Muscle layer of colon (tissue), 2 donors: ENCODE data around the gene TRAP1.
"Not testable (repeated sequence)": the region's sequence is repeated elsewhere in the genome, so short reads cannot be mapped to it uniquely, and the experiment has no call there.

Experiments
- H3K27ac ChIP-seq: one replicate; pipeline ENCODE4 v1.7.0; 2013; ENCODE audit warnings: low read depth, mild to moderate bottlenecking, low read length, moderate library complexity
- H3K27me3 ChIP-seq, 2 donors: one replicate each; pipeline ENCODE4 v1.7.0; 2013; ENCODE audit warnings: low read length in 2 of 2, mild to moderate bottlenecking in 2 of 2; ENCODE audit not compliant: insufficient read depth in 2 of 2, control insufficient read depth in 1 of 2
- H3K36me3 ChIP-seq: one replicate; pipeline ENCODE4 v1.7.0; 2013; ENCODE audit warnings: mild to moderate bottlenecking, low read length; ENCODE audit not compliant: insufficient read depth
- H3K4me1 ChIP-seq: one replicate; pipeline ENCODE4 v1.7.0; 2013; ENCODE audit warnings: mild to moderate bottlenecking, low read length; ENCODE audit not compliant: insufficient read depth
- H3K4me3 ChIP-seq, 2 donors: one replicate each; pipeline ENCODE4 v1.7.0; 2013; ENCODE audit warnings: low read length in 2 of 2, low read depth in 1 of 2, mild to moderate bottlenecking in 1 of 2, moderate library complexity in 1 of 2
- H3K9ac ChIP-seq: one replicate; pipeline ENCODE4 v1.7.0; 2013; ENCODE audit warnings: low read length
- H3K9me3 ChIP-seq: one replicate; pipeline ENCODE4 v1.7.0; 2013; ENCODE audit warnings: mild to moderate bottlenecking, low read length
- donor health status: abdominal sarcoma.
- donor health status: Adenocarcinoma of cecum.

Gene TRAP1

GRCh38 chr16:3612510-3613466 is 104.5 kb downstream of the TRAP1 start:
- H3K36me3 ChIP-seq: no peaks in the 10 kb centered on the region
- H3K27me3 ChIP-seq: no peaks in the 10 kb centered on the region
- peaks cover 7% of the 10 kb centered on the region for H3K4me1 ChIP-seq
- no peak overlapping the region for H3K9ac ChIP-seq
- H3K9me3 ChIP-seq: no peaks in the 10 kb centered on the region
- no peak overlapping the region for H3K27ac ChIP-seq
- peak overlapping the region; percentile 86 to 96 for H3K4me3 ChIP-seq

- Histone ChIP-seq H3K9me3 (no peaks in the 10 kb centered on the region), H3K4me3 (peak within 1 kb of the TSS; percentile 86 to 96)
These were observed 106.0 kb downstream of the TRAP1 start, which contains the start of gene SLX4 for GRCh38 chr16:3611146-3611975. Gene SLX4, minus strand, starts transcription at chr16:3611606. Its CDS starts 2,642 bp downstream, at chr16:3608964.

GRCh38 chr16:3610698-3611145 is 106.6 kb downstream of the TRAP1 start:
- Histone ChIP-seq H3K9me3 (no peaks in the 10 kb centered on the region), H3K4me3 (peak overlapping the region; percentile 86 to 96), H3K27me3 (no peaks in the 10 kb centered on the region), H3K9ac (peak overlapping the region; percentile 38), H3K36me3 (no peaks in the 10 kb centered on the region), H3K27ac (peak overlapping the region; percentile 74), H3K4me1 (peaks cover 7% of the 10 kb centered on the region)

More at GRCh38 chr16:3611146-3611975, 106.0 kb downstream of the TRAP1 start, which contains the start of gene SLX4:
- Histone ChIP-seq H3K9ac (peak within 1 kb of the TSS; percentile 97), H3K27me3 (no peaks in the 10 kb centered on the region), H3K36me3 (no peaks in the 10 kb centered on the region), H3K27ac (peak within 1 kb of the TSS; percentile 74), H3K4me1 (peaks cover 7% of the 10 kb centered on the region)

DNA sequence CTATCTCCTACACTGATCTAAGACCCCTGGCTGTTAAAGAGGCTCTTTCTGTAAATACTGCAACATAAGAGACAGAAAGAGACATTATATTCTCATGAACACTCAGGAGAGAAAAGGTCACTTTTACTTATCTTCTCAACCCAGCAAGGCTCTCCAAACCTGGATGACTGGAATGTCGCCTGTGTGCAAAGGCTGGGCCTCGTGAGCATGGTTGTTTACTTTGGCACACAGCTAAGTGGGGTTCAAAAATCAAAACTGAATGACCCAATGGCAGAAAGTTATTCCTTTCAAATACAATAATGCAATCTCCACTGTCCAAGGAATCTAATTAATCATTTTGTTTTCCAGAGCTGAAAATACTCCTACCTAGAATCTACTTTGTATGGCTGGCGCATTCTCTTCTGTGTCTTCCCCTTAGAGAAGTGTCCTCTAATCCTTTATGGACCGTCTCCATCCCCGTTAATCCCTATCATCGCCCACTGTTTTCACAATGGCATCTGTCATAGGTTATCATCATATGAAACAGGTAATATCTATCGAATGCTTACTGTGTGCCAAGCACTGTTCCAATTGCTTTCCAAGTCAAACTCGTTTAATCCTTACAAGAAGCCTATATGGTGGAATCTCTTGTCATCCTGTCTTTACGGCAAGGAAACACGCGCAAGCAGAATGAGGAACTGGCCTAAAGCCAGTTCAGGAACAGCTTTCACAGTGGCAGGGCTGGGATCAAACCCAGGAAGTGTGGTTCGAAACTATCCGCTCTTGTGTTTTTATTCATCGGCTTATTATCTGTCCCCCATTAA is 107.2 kb downstream of the TRAP1 start:
- H3K27ac ChIP-seq: no peak overlapping the region
- no peaks in the 10 kb centered on the region for H3K36me3 ChIP-seq
- H3K9ac ChIP-seq: peak overlapping the region; percentile 38
- H3K4me3 ChIP-seq: peak overlapping the region in 1 of 2 donors; percentile 96
- H3K9me3 ChIP-seq: no peaks in the 10 kb centered on the region
- no peaks in the 10 kb centered on the region for H3K27me3 ChIP-seq
- H3K4me1 ChIP-seq: peaks cover 7% of the 10 kb centered on the region

DNA sequence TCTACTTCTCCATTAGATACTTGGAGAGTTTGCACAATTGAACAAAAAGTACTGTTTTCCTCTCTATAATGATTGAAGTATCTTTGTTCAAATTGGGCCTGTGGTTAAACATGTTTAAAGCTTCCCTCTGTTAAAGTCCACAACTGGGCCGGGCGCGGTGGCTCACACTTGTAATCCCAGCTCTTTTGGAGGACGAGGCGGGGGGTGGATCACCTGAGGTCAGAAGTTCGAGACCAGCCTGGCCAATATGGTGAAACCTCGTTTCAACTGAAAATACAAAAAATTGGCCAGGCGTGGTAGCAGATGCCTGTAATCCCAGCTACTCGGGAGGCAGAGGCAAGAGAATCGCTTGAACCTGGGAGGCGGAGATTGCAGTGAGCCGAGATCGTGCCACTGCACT is 108.3 kb downstream of the TRAP1 start:
- H3K4me3 ChIP-seq, H3K36me3 ChIP-seq, H3K27me3 ChIP-seq, H3K27ac ChIP-seq, H3K4me1 ChIP-seq, H3K9me3 ChIP-seq, H3K9ac ChIP-seq: not testable (repeated sequence)

GRCh38 chr16:3608069-3608468 is 109.3 kb downstream of the TRAP1 start:
- Histone ChIP-seq H3K4me1 (peaks cover 7% of the 10 kb centered on the region), H3K36me3 (peaks cover 5% of the 10 kb centered on the region), H3K4me3 (no peak overlapping the region), H3K27ac (no peak overlapping the region), H3K27me3 (no peaks in the 10 kb centered on the region), H3K9ac (no peak overlapping the region), H3K9me3 (no peaks in the 10 kb centered on the region)
